ENCODE results near the gene TMEM26.

TMEM26 gene

DNA sequence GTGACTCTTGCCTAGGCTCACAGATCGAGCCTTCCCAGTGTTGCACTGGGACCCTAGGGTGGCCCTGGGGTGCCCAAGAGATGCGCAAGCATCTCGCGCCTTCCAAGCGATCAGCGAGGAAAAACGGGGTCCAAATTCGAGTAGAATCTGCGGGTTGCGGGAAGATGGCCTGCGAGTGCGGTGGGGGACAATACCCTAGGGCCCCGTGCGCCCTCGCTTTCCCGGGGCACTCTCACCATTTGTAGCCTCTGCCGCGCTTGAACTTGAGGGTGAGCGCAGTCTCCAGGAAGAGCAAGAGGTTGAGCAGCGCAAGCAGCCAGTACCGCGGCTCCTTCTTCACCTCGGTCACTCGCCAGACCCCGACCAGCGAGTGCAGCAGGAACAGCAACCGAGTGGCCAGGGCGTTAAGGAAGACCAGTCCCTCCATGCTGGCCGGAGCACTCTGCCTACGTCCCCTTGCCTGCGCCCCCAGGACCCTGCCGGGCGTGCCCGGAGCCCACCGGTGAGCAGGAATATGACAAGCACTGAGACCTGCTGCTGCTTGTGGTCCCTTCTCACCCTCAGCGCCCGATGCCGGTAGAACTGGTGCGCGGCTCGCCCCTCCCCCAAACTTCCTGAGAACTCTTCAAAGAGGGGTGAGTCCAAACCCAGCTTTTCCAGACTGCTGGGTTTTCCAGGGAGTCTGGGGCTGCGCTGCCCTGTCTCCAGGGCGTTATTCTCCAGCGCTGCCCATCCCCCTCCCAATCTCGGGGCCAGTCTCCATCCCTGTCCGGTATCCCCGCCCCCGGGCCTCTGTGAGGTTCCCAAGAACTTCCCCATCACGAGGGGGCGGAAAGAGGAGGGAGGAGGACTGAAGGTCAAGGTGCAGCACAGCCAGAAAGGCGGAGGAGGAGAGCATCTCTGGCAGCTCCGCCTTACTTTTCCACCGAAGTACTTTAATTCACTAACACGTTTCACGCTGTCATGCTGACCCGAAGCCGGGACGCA, at the start of gene TMEM26:
TMEM26 (minus strand) TSS at position 727 of the 987 bp plus-strand sequence; CDS start at position 427, 300 bp downstream.
- Histone ChIP-seq H3K9me3 (ENCODE audit: insufficient read depth, low read depth, low read length) (no peaks in the 10 kb centered on the region), H3K9ac (ENCODE audit: low read depth, low read length) (peak within 1 kb of the TSS; percentile 74; the same call in 1 of the 2 replicates), H3K27ac (ENCODE audit: low read length) (no peak within 1 kb of the TSS), H3K4me3 (ENCODE audit: low read length) (peak within 1 kb of the TSS; percentile 91), H3K4me1 (ENCODE audit: insufficient read depth, low read length) (peaks cover 4% of the 10 kb centered on the region; the same call in 1 of the 2 replicates), H3K36me3 (ENCODE audit: insufficient read depth, low read depth, low read length) (no peaks in the 10 kb centered on the region), H3K27me3 (ENCODE audit: insufficient read depth, low read length) (peaks cover 57% of the 10 kb centered on the region)

DNA sequence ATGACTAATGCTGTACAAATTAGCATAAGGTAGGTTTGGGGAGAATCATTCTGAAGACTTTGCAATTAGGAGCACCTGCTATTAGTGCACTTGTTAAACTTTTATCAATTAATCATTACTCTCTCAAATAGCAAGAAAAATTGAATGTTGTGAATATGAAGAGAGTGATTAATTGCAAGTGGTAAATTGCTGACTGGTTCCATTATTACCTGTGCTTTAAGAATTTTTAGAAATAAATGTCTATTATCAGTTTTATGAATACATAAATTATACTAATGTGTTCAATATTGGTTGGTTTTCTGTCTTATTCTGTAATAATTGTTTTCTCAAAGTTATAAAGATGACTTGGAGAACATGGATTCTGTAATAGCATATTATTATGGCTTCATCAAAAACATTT, 47.3 kb upstream of the TMEM26 start:
- Histone ChIP-seq H3K36me3 (ENCODE audit: insufficient read depth, low read depth, low read length) (no peaks in the 10 kb centered on the region), H3K27ac (ENCODE audit: low read length) (no peak overlapping the region), H3K4me3 (ENCODE audit: low read length) (no peak overlapping the region)

DNA sequence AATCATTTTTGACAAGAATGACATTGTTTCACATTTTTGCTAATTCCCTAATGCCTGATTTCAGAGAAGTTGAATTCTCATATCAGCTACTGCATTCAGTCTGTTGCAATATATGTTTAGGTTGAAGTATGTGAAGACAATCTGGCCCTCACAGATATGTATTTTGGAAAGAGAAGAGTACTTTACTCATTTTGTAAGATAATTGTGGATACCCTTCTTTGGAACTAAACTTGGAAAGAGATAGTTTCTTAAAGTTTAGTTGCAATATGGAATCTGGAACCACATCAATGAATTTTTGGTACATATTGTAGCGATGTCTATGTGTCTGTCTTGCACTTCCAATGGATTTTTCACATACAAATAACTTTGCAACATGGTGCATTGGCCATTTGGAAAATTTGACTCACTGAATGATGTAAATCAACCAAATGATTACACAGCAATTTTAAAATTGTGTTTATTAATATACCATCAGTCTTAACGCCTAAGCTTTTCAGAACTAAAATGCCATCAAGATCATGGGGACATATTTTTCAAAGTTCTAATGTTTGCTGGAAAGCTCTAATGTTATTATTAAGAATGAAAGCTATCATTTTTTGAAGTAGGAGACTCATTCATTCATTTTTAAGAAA, 39.3 kb upstream of the TMEM26 start:
- Histone ChIP-seq H3K27ac (ENCODE audit: low read length) (no peak overlapping the region), H3K36me3 (ENCODE audit: insufficient read depth, low read depth, low read length) (no peaks in the 10 kb centered on the region), H3K4me3 (ENCODE audit: low read length) (no peak overlapping the region), H3K27me3 (ENCODE audit: insufficient read depth, low read length) (no peaks in the 10 kb centered on the region), H3K9me3 (ENCODE audit: insufficient read depth, low read depth, low read length) (no peaks in the 10 kb centered on the region), H3K9ac (ENCODE audit: low read depth, low read length) (no peak overlapping the region), H3K4me1 (ENCODE audit: insufficient read depth, low read length) (no peaks in the 10 kb centered on the region)

More for the DNA sequence above, 47.3 kb upstream of the TMEM26 start:
- H3K27me3 ChIP-seq (ENCODE audit: insufficient read depth, low read length) = no peaks in the 10 kb centered on the region
- no peaks in the 10 kb centered on the region for H3K9me3 ChIP-seq (ENCODE audit: insufficient read depth, low read depth, low read length)
- H3K9ac ChIP-seq (ENCODE audit: low read depth, low read length) = no peak overlapping the region
- H3K4me1 ChIP-seq (ENCODE audit: insufficient read depth, low read length) = no peaks in the 10 kb centered on the region

DNA sequence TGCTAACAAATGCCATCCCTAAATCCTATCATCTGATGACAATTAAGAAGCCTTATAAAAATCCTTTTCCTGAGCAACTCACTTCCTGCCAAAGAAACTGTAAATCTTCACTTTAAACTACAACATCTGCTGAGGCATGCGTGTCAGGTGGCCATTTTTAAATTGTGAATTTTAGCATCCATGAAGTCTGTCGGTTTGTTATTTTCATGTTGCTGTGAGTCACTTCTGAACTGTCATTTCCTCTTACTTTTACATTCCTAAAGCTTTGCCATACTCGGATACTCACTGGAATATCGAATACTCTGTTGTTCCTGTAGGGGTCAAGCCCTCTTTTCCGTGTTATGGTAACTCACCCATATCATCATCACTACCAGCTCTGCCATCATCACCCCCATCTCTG, 34.3 kb upstream of the TMEM26 start:
- no peaks in the 10 kb centered on the region for H3K27me3 ChIP-seq (ENCODE audit: insufficient read depth, low read length)
- H3K36me3 ChIP-seq (ENCODE audit: insufficient read depth, low read depth, low read length) = no peaks in the 10 kb centered on the region
- no peak overlapping the region for H3K27ac ChIP-seq (ENCODE audit: low read length)
- H3K4me3 ChIP-seq (ENCODE audit: low read length) = no peak overlapping the region
- peaks cover 3% of the 10 kb centered on the region; the same call in 1 of the 2 replicates for H3K9me3 ChIP-seq (ENCODE audit: insufficient read depth, low read depth, low read length)
- no peak overlapping the region for H3K9ac ChIP-seq (ENCODE audit: low read depth, low read length)
- peaks cover 8% of the 10 kb centered on the region; the same call in 1 of the 2 replicates for H3K4me1 ChIP-seq (ENCODE audit: insufficient read depth, low read length)

DNA sequence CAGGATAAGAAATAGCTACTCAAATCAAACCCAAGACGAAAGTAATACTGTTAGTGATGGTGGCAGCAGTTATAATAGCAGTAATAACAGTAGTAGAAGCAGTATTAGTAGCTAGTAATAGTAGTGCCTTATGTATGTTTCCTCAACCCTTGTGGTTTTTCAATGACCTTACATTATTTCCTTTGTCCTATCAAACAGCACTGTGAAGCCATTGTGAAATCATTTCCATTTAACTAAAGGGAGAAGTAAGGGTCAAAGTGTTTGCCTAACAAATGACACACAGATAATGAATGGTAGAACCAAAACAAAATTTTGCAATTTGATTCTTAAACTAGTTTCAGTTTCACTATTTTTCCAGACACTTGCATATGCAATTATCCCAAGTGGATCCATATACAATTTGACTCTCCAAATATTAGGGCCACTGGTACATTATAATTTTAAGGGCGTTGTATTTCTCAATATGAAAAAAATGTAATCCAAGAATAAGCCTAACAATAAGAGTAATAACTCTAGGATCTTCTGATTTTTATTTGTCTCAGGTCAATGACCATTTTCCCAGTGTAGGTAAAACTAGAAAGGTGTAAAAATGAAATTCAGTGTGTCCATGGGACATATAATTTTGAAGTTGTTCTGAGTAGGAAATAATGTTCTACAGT, 33.7 kb upstream of the TMEM26 start:
- Histone ChIP-seq H3K9me3 (ENCODE audit: insufficient read depth, low read depth, low read length) (peaks cover 3% of the 10 kb centered on the region; the same call in 1 of the 2 replicates), H3K4me3 (ENCODE audit: low read length) (no peak overlapping the region), H3K9ac (ENCODE audit: low read depth, low read length) (no peak overlapping the region), H3K27ac (ENCODE audit: low read length) (no peak overlapping the region), H3K36me3 (ENCODE audit: insufficient read depth, low read depth, low read length) (no peaks in the 10 kb centered on the region), H3K4me1 (ENCODE audit: insufficient read depth, low read length) (peaks cover 11% of the 10 kb centered on the region; the same call in 1 of the 2 replicates), H3K27me3 (ENCODE audit: insufficient read depth, low read length) (no peaks in the 10 kb centered on the region)

DNA sequence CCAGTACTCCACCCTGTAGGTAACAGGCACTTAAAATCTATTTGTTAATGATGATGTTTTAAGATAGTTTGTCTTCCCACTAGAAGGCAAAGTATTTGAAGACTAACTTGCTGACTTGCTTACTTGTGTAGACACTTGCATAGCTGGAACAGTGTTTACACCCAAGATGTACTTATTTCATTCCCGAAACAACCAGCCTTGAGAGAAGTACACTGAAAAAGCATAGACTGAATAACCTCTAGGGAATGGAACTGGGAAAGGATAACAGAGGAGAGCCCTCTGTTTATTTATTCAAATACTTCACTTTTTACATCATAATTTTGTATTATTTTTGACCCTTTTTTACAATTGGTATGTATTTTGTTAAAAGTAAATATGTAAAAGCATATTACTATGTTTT, 33.1 kb upstream of the TMEM26 start:
- Histone ChIP-seq H3K36me3 (ENCODE audit: insufficient read depth, low read depth, low read length) (no peaks in the 10 kb centered on the region), H3K4me3 (ENCODE audit: low read length) (no peak overlapping the region), H3K4me1 (ENCODE audit: insufficient read depth, low read length) (peaks cover 16% of the 10 kb centered on the region; the same call in 1 of the 2 replicates), H3K9ac (ENCODE audit: low read depth, low read length) (no peak overlapping the region), H3K9me3 (ENCODE audit: insufficient read depth, low read depth, low read length) (peaks cover 3% of the 10 kb centered on the region; the same call in 1 of the 2 replicates), H3K27me3 (ENCODE audit: insufficient read depth, low read length) (no peaks in the 10 kb centered on the region), H3K27ac (ENCODE audit: low read length) (no peak overlapping the region)

DNA sequence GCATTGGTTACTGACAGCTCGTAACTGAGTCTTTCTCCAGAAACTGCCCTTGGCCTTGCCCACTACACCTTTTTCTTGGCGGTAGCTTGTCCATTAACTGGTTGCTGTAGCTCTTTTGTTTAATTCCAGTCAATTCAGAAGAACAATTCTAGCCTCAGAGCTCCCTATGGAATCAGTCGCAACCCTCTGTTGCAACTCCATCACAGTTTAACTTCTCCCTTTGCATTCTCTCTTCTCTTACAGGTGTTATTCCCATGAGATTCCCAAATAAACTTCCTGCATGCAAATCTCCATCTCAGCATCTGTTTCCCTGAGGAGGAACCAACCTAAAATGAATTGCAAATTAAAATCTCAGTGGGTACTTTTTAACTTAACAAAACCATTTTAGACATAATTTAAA, 28.4 kb upstream of the TMEM26 start:
- peaks cover 3% of the 10 kb centered on the region; the same call in 1 of the 2 replicates for H3K9me3 ChIP-seq (ENCODE audit: insufficient read depth, low read depth, low read length)
- no peaks in the 10 kb centered on the region for H3K27me3 ChIP-seq (ENCODE audit: insufficient read depth, low read length)
- peaks cover 23% of the 10 kb centered on the region; the same call in 1 of the 2 replicates for H3K4me1 ChIP-seq (ENCODE audit: insufficient read depth, low read length)
- no peaks in the 10 kb centered on the region for H3K36me3 ChIP-seq (ENCODE audit: insufficient read depth, low read depth, low read length)
- H3K9ac ChIP-seq (ENCODE audit: low read depth, low read length) = no peak overlapping the region
- no peak overlapping the region for H3K27ac ChIP-seq (ENCODE audit: low read length)
- 0 out of 2 replicates have a peak overlapping the region, but pooled peaks have one; percentile 7 for H3K4me3 ChIP-seq (ENCODE audit: low read length)

DNA sequence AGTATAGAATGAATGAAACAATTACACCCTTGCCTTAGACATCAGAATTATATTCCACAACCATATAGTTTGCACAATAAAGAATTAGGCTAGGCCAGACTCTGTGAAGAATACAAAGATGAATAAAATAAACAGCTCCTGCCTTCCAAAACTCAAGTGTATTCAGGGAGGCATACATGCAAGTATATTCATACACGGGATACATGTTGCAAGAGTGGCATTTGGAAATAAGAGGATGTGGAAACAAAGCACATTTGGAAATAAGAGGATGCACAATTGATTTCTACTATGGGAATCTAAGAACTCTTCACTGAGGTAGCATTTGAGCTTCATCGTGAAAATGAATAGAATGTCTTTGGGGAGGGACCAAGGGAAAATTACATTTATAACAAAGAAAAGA, 27.0 kb upstream of the TMEM26 start:
- Histone ChIP-seq H3K27ac (ENCODE audit: low read length) (peak overlapping the region; percentile 54), H3K4me1 (ENCODE audit: insufficient read depth, low read length) (peaks cover 23% of the 10 kb centered on the region; the same call in 1 of the 2 replicates), H3K4me3 (ENCODE audit: low read length) (no peak overlapping the region), H3K36me3 (ENCODE audit: insufficient read depth, low read depth, low read length) (no peaks in the 10 kb centered on the region), H3K9me3 (ENCODE audit: insufficient read depth, low read depth, low read length) (peaks cover 3% of the 10 kb centered on the region; the same call in 1 of the 2 replicates), H3K9ac (ENCODE audit: low read depth, low read length) (no peak overlapping the region), H3K27me3 (ENCODE audit: insufficient read depth, low read length) (no peaks in the 10 kb centered on the region)

DNA sequence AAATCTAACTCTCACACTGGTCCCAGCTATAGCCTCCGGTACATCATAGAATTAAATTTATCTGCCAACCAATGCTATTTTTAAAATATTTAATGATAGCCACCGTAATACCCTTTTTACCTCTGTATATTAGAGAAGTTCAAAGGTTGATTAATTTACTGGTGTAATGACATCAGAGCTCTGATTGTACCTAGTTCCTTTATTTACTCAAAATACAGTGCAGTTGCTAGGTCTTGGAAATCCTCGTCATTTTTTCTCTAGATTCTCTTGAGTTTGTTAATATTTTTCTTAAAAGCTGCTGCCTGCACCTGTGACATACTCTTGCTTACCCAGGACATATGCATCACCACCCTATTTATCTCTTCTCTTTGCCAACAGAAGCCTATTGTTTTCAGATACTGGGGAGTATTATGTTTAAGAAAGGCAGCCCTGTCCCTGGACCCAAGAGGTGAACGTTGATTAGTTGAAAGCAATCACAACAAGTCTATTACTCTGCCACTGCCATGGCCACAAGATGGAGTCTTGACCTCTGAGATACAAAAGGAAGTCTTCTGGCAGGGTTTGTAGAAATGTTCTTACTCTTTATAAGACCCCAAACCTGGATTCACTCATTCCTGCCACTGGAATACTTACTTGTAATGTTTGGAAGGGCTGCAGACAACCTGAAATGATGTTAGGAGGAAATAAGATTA, 25.6 kb upstream of the TMEM26 start:
- Histone ChIP-seq H3K27me3 (ENCODE audit: insufficient read depth, low read length) (no peaks in the 10 kb centered on the region), H3K36me3 (ENCODE audit: insufficient read depth, low read depth, low read length) (no peaks in the 10 kb centered on the region), H3K9me3 (ENCODE audit: insufficient read depth, low read depth, low read length) (no peaks in the 10 kb centered on the region), H3K4me1 (ENCODE audit: insufficient read depth, low read length) (peaks cover 23% of the 10 kb centered on the region; the same call in 1 of the 2 replicates), H3K27ac (ENCODE audit: low read length) (no peak overlapping the region), H3K4me3 (ENCODE audit: low read length) (no peak overlapping the region), H3K9ac (ENCODE audit: low read depth, low read length) (no peak overlapping the region)

DNA sequence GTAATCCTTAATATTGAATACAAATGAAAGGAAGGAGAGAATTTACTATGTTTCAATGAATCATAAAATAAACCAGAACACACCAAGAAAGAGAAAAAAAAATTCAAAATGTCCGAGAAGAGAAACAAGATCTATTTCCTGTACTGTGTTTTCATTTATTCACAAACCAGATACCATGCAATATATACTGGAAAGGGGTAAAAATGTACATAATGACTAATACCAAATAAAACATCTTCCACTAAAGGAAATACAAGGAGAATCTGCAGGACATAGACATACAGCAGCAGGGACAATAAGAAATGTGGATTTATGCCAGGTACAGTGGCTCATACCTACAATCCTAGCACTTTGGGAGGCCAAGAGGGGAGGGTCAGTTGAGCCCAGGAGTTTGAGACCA, 24.3 kb upstream of the TMEM26 start:
- no peaks in the 10 kb centered on the region for H3K27me3 ChIP-seq (ENCODE audit: insufficient read depth, low read length)
- H3K4me3 ChIP-seq (ENCODE audit: low read length) = no peak overlapping the region
- no peaks in the 10 kb centered on the region for H3K36me3 ChIP-seq (ENCODE audit: insufficient read depth, low read depth, low read length)
- H3K4me1 ChIP-seq (ENCODE audit: insufficient read depth, low read length) = peaks cover 19% of the 10 kb centered on the region; the same call in 1 of the 2 replicates
- H3K9me3 ChIP-seq (ENCODE audit: insufficient read depth, low read depth, low read length) = no peaks in the 10 kb centered on the region
- H3K27ac ChIP-seq (ENCODE audit: low read length) = no peak overlapping the region
- no peak overlapping the region for H3K9ac ChIP-seq (ENCODE audit: low read depth, low read length)

DNA sequence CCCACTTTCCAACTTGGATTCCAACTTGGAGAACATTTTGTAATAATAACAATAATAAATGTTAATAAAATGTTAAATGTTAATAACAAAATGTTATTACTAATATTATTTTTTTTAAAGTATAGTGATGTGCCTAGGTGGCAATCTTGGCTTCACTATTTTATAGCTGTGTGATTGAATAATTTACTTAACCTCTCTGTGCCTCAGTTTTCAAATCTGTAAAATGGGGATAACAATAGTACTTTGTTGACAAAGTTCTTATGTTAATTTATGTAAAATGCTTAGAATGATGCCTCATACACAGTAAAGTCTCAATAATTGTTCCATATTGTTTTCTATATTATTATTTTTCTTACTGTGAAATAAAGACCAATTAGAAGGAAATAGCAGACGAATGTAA, 23.3 kb upstream of the TMEM26 start:
- Histone ChIP-seq H3K27me3 (ENCODE audit: insufficient read depth, low read length) (no peaks in the 10 kb centered on the region), H3K9me3 (ENCODE audit: insufficient read depth, low read depth, low read length) (no peaks in the 10 kb centered on the region), H3K4me1 (ENCODE audit: insufficient read depth, low read length) (peaks cover 13% of the 10 kb centered on the region; the same call in 1 of the 2 replicates), H3K27ac (ENCODE audit: low read length) (no peak overlapping the region), H3K9ac (ENCODE audit: low read depth, low read length) (no peak overlapping the region), H3K36me3 (ENCODE audit: insufficient read depth, low read depth, low read length) (no peaks in the 10 kb centered on the region), H3K4me3 (ENCODE audit: low read length) (no peak overlapping the region)
